Heart left ventricle (tissue), 16 donors: ENCODE results near the gene DYNLL1. TPM values are rescaled to one million over a fixed set of nuclear protein-coding genes. Genes with fewer than 3 reads are reported as not detected.

Source experiments
- ATAC-seq, 4 donors: fragments of 200-7000 bp; cut with Tn5 transposase; one replicate each; pipeline ENCODE4 v1.9.1; 2020 to 2022; ENCODE audit warnings: moderate library complexity in 4 of 4, mild to moderate bottlenecking in 3 of 4, moderate number of reproducible peaks in 1 of 4
- DNase-seq, 5 donors: peaks; one replicate each; pipeline ENCODE4 v3.0.0-alpha.2; 2020
- H3K27ac ChIP-seq, 12 donors: fragments of 200-600 bp; sonication (generic) in 4 of 12; one replicate each; pipeline versions ENCODE4 v1.5.0 to v1.8.0; 2016 to 2022; ENCODE audit warnings: mild to moderate bottlenecking in 2 of 12
- H3K27me3 ChIP-seq, 9 donors: fragments of 200-600 bp; sonication (generic) in 2 of 9; one replicate each; pipeline versions ENCODE4 v1.5.1 to v1.8.0; 2016 to 2022; ENCODE audit warnings: mild to moderate bottlenecking in 3 of 9
- H3K36me3 ChIP-seq, 9 donors: fragments of 200-600 bp; sonication (generic) in 2 of 9; one replicate each; pipeline versions ENCODE4 v1.5.0 to v1.8.0; 2018 to 2022; ENCODE audit warnings: mild to moderate bottlenecking in 2 of 9
- H3K4me1 ChIP-seq, 12 donors: fragments of 200-600 bp; sonication (generic) in 4 of 12; one replicate each; pipeline versions ENCODE4 v1.5.0 to v1.8.0; 2016 to 2022; ENCODE audit warnings: mild to moderate bottlenecking in 3 of 12
- H3K4me3 ChIP-seq, 12 donors: fragments of 200-600 bp; sonication (generic) in 4 of 12; one replicate each; pipeline versions ENCODE4 v1.5.0 to v1.8.0; 2017 to 2022; ENCODE audit warnings: mild to moderate bottlenecking in 9 of 12, moderate library complexity in 4 of 12
- H3K9me3 ChIP-seq, 12 donors: fragments of 200-600 bp; sonication (generic) in 4 of 12; one replicate each; pipeline versions ENCODE4 v1.5.0 to v1.8.0; 2016 to 2022; ENCODE audit warnings: mild to moderate bottlenecking in 1 of 12
- CTCF ChIP-seq, 12 donors: fragments of 200-600 bp; sonication (generic) in 4 of 12; IDR thresholded peaks; one replicate each; pipeline versions ENCODE4 v1.5.0 to v1.8.0; 2018 to 2022; ENCODE audit warnings: antibody characterized with exemption in 12 of 12, mild to moderate bottlenecking in 5 of 12
- POLR2A ChIP-seq, 2 donors: fragments of 450-650 bp; IDR thresholded peaks; one replicate each; pipeline ENCODE4 v1.6.1; 2017; ENCODE audit warnings: antibody characterized with exemption in 2 of 2, mild to moderate bottlenecking in 2 of 2, moderate library complexity in 2 of 2
- whole genome bisulfite sequencing, 4 donors: extraction: QIAGEN DNeasy Blood & Tissue Kit in 2 of 4; methylation state at CpG; one replicate each; pipeline versions ENCODE4 v1.1.5 to v1.1.7; 2013 to 2018; 5-methylcytosine and 5-hydroxymethylcytosine counted together
- intact Hi-C, 10 donors: fragments of 100-400 bp; cut with DNase I; formaldehyde crosslinking; loops; one replicate each; pipeline versions ENCODE4 v1.11.1 to v1.14.2; 2022
- polyA plus RNA-seq, 2 donors: library from polyadenylated mRNA; stranded (reverse); fragments of 200-250 nt; gene quantifications; one replicate each; pipeline ENCODE4 v1.2.3, GENCODE V29; 2013
- total RNA-seq, 9 donors: library from RNA; depleted of rRNA in 2 of 9; stranded (reverse); fragments of >200 nt in 2 of 9; fragmentation: NEBNext Ultra II Directional in 3 of 9; extraction: Animal tissue kit (Norgen Biotek cat#: 25700) in 3 of 9; gene quantifications; one replicate each; pipeline versions ENCODE4 v1.1.0 to v1.2.4, GENCODE V29; 2016 to 2023
- donor health status: ischemic (EF 13 %, LVEDD 7.1; RV severe dilation, severe dysfunction).
- donor health status: healthy with polysubstance abuse.
- donor health status: DM: no; HTN: yes; CAD: no.
- donor health status: DM: no; HTN: no; CAD: no.
- donor health status: ischemic (EF 25% LVEDD 6.9; RV normal size, moderate dysfunction).
- donor health status: ischemic (EF 25% LVEDD 5.7; RV mildly dilated, moderate dysfunction).
- donor health status: healthy.
- donor health status: DM: yes; HTN: yes; CAD: no.
- donor health status: ischemic (EF 35%, LVEDD 5.7; RV mildly dilated, moderate dysfunction).
- donor health status: nonischemic (EF 11% LVEDD 7.7; RV severe dilation, severe dysfunction).
- donor health status: DM: yes; HTN: yes; CAD: no.
- donor health status: PGD.
- donor health status: ischemic (EF 29% LVEDD 5.4; RV normal size, mild dysfunction).
- donor health status: nonischemic (EF 23%, LVEDD 6.1; RV moderate dilation, normal function).

Gene DYNLL1
- total and polyA plus RNA-seq, 11 donors: 92.2 to 320 (median 148) TPM

- 80 to 95% (median 93%) methylated on average over 3 of the region's 3 CpGs for WGBS, 4 donors
- peaks cover 0 to under 1% (median 0%) of the 10 kb centered on the region in 12 donors for H3K4me1 ChIP-seq
- intact Hi-C loops: loop anchor here in 1 of 10 donors (10.0 kb wide), 1 partner anchor 105 kb away; no protein-coding TSS in a partner anchor
Measured at GRCh38 chr12:120460157-120460556, 35.8 kb upstream of the DYNLL1 start.

GRCh38 chr12:120462099-120462640 lies 33.7 kb upstream of the DYNLL1 start:
- intact Hi-C loops: loop anchor here in 1 of 10 donors (10.0 kb wide), 1 partner anchor 103 kb away; no protein-coding TSS in a partner anchor
- H3K27me3 ChIP-seq: no peaks in the 10 kb centered on the region
- peaks cover 0 to 21% (median 13%) of the 10 kb centered on the region in 12 donors for H3K4me1 ChIP-seq
- H3K27ac ChIP-seq: no peak overlapping the region
- H3K36me3 ChIP-seq: peaks cover 0 to 100% (median 95%) of the 10 kb centered on the region in 9 donors
- DNase-seq (no peak), ATAC-seq (no peak)
- no peak overlapping the region for H3K4me3 ChIP-seq
- 78 to 88% (median 84%) methylated on average over 3 of the region's 3 CpGs for WGBS, 4 donors
- TF ChIP-seq CTCF (IDR thresholded peaks at IDR 0.05) (no peak), POLR2A (IDR thresholded peaks at IDR 0.05) (no peak)
- no peaks in the 10 kb centered on the region for H3K9me3 ChIP-seq

More at GRCh38 chr12:120460157-120460556, 35.8 kb upstream of the DYNLL1 start:
- H3K9me3 ChIP-seq: no peaks in the 10 kb centered on the region
- no peaks in the 10 kb centered on the region for H3K27me3 ChIP-seq
- DNase-seq (no peak), ATAC-seq (no peak)
- TF ChIP-seq CTCF (IDR thresholded peaks at IDR 0.05) (no peak), POLR2A (IDR thresholded peaks at IDR 0.05) (no peak)
- no peak overlapping the region for H3K4me3 ChIP-seq
- H3K27ac ChIP-seq: no peak overlapping the region
- peaks cover 0 to 98% (median 94%) of the 10 kb centered on the region in 9 donors for H3K36me3 ChIP-seq

- no peak for DNase-seq
- TF ChIP-seq CTCF (IDR thresholded peaks at IDR 0.05): no peak
- no peak for ATAC-seq
- 84 to 90% (median 85%) methylated on average over 5 of the region's 5 CpGs for WGBS, 4 donors
- H3K4me1 ChIP-seq: peaks cover 0 to 35% (median 22%) of the 10 kb centered on the region in 12 donors
- H3K36me3 ChIP-seq: peaks cover 0 to 90% (median 85%) of the 10 kb centered on the region in 9 donors
- intact Hi-C loops: loop anchor here in 1 of 10 donors (10.0 kb wide), 1 partner anchor 101 kb away; no protein-coding TSS in a partner anchor
- H3K27me3 ChIP-seq: no peaks in the 10 kb centered on the region
- no peak overlapping the region for H3K4me3 ChIP-seq
- no peak overlapping the region for H3K27ac ChIP-seq
- no peaks in the 10 kb centered on the region for H3K9me3 ChIP-seq
Measured at GRCh38 chr12:120463712-120464111, 32.2 kb upstream of the DYNLL1 start.

- Histone ChIP-seq H3K36me3 (peaks cover 0 to 70% (median 64%) of the 10 kb centered on the region in 9 donors), H3K9me3 (no peaks in the 10 kb centered on the region), H3K27ac (no peak overlapping the region), H3K27me3 (no peaks in the 10 kb centered on the region), H3K4me1 (peaks cover 0 to 45% (median 29%) of the 10 kb centered on the region in 12 donors), H3K4me3 (no peak overlapping the region)
- ATAC-seq: no peak
- intact Hi-C loops: loop anchor here in 1 of 10 donors (10.0 kb wide), 1 partner anchor 99 kb away; no protein-coding TSS in a partner anchor
- WGBS, 4 donors: 40 to 52% (median 48%) methylated on average over 5 of the region's 5 CpGs
- TF ChIP-seq CTCF (IDR thresholded peaks at IDR 0.05): no peak
- TF ChIP-seq POLR2A (IDR thresholded peaks at IDR 0.05): no peak
- no peak for DNase-seq
Measured at GRCh38 chr12:120465756-120466155, 30.2 kb upstream of the DYNLL1 start.
